PC-9 (cell line): Measurements from ENCODE around the gene KRTAP19-7. TPM values are rescaled to one million over a fixed set of nuclear protein-coding genes. Genes with fewer than 3 reads are reported as not detected.

Experiments
- BruUV-seq: library from RNA; stranded (reverse); fragments of 400-500 nt; replicated peaks from 2 replicates; lab custom pipeline; 2021; lab: Mats Ljungman, UMichigan
- CTCF ChIA-PET: fragments of 300-600 bp; sonication (Branson Sonifier 250); formaldehyde crosslinking; loops from one replicate; lab custom pipeline; 2022; ENCODE audit warnings: antibody characterized with exemption; lab: Charles Lee
- POLR2A ChIA-PET: fragments of 300-600 bp; sonication (Branson Sonifier 250); formaldehyde crosslinking; loops from one replicate; lab custom pipeline; 2022; ENCODE audit warnings: antibody characterized with exemption; ENCODE audit not compliant: unreplicated experiment; lab: Charles Lee
- DNase-seq, 2 experiments: peaks; one replicate each; pipeline versions ENCODE4 v3.0.0 to v3.0.0-alpha.2; 2015 to 2022; ENCODE audit warnings: mixed read lengths in 1 of 2
- H2AFZ ChIP-seq: fragments of 200-600 bp; sonication (generic); 2 replicates; pipeline ENCODE4 v1.8.1; 2017; ENCODE audit warnings: antibody characterized with exemption
- H3F3A ChIP-seq: fragments of 200-600 bp; sonication (generic); 2 replicates; pipeline ENCODE4 v1.8.1; 2017; ENCODE audit warnings: antibody characterized with exemption, mild to moderate bottlenecking, low read depth; ENCODE audit not compliant: insufficient read depth
- H3K27ac ChIP-seq: fragments of 200-600 bp; sonication (generic); 2 replicates; pipeline ENCODE4 v1.6.1; 2016; ENCODE audit warnings: mixed run types
- H3K27me3 ChIP-seq: fragments of 200-600 bp; sonication (generic); 2 replicates; pipeline ENCODE4 v1.6.1; 2016; ENCODE audit warnings: low read depth, mixed run types; ENCODE audit not compliant: insufficient read depth
- H3K36me3 ChIP-seq: fragments of 200-600 bp; sonication (generic); 2 replicates; pipeline ENCODE4 v1.6.1; 2016; ENCODE audit warnings: low read depth, mixed run types
- H3K4me1 ChIP-seq: fragments of 200-600 bp; sonication (generic); replicated peaks from 2 replicates; pipeline ENCODE4 v1.6.1; 2016; ENCODE audit warnings: mixed run types; ENCODE audit not compliant: insufficient read depth
- H3K4me2 ChIP-seq: fragments of 200-600 bp; sonication (generic); 2 replicates; pipeline ENCODE4 v1.6.1; 2017; ENCODE audit warnings: mixed run types
- H3K4me3 ChIP-seq: fragments of 200-600 bp; sonication (generic); 2 replicates; pipeline ENCODE4 v1.6.1; 2016; ENCODE audit warnings: mixed run types
- H3K79me2 ChIP-seq: fragments of 200-600 bp; sonication (generic); 2 replicates; pipeline ENCODE4 v1.6.1; 2017; ENCODE audit warnings: low read depth, mixed run types
- H3K9me2 ChIP-seq: fragments of 200-600 bp; sonication (generic); 2 replicates; pipeline ENCODE4 v1.8.1; 2017; ENCODE audit warnings: mild to moderate bottlenecking; ENCODE audit not compliant: insufficient read depth
- H3K9me3 ChIP-seq: fragments of 200-600 bp; sonication (generic); 2 replicates; pipeline ENCODE4 v1.8.1; 2016; ENCODE audit warnings: low read depth; ENCODE audit not compliant: insufficient read depth
- H4K20me1 ChIP-seq: fragments of 200-600 bp; sonication (generic); 2 replicates; pipeline ENCODE4 v1.8.1; 2017; ENCODE audit not compliant: insufficient read depth
- CTCF ChIP-seq: fragments of 200-600 bp; sonication (generic); conservative IDR thresholded peaks from 2 replicates; pipeline ENCODE4 v1.6.1; 2017; ENCODE audit warnings: mixed run types, antibody characterized with exemption, mild to moderate bottlenecking, moderate library complexity
- EZH2 ChIP-seq: fragments of 200-600 bp; sonication (generic); IDR thresholded peaks from 2 replicates; pipeline ENCODE4 v1.8.0; 2017; ENCODE audit warnings: antibody characterized with exemption, low read depth
- intact Hi-C: fragments of 100-400 bp; cut with micrococcal nuclease; formaldehyde crosslinking; loops from one replicate; pipeline ENCODE4 v1.10.0; 2022; ENCODE audit not compliant: unreplicated experiment
- total RNA-seq: library from RNA; stranded (reverse); gene quantifications from 2 replicates; pipeline ENCODE4 v1.2.3, GENCODE V29; 2021

KRTAP19-7 gene
- total RNA-seq, 1 experiment from 2014 or later = not detected

- Histone ChIP-seq H3K4me1 (no peaks in the 10 kb centered on the region), H3K4me2 (no peak overlapping the region), H3K79me2 (no peaks in the 10 kb centered on the region), H3K9me3 (no peaks in the 10 kb centered on the region), H3K4me3 (no peak overlapping the region), H4K20me1 (no peaks in the 10 kb centered on the region), H3F3A (no peaks in the 10 kb centered on the region), H3K36me3 (no peaks in the 10 kb centered on the region), H2AFZ (no peak overlapping the region), H3K27me3 (no peaks in the 10 kb centered on the region), H3K27ac (no peak overlapping the region), H3K9me2 (no peaks in the 10 kb centered on the region)
- DNase-seq = no peak
- no TSS peak for BruUV-seq
- POLR2A ChIA-PET = no interaction called here
- intact Hi-C loops = no loop called here
- CTCF ChIA-PET = no interaction called here
- no peak for TF ChIP-seq EZH2
- TF ChIP-seq CTCF = no peak
Observed at GRCh38 chr21:30582870-30583269, 21.8 kb upstream of the KRTAP19-7 start.

GRCh38 chr21:30580132-30580531, 19.0 kb upstream of the KRTAP19-7 start:
- H3K27me3 ChIP-seq = no peaks in the 10 kb centered on the region
- H2AFZ ChIP-seq = no peak overlapping the region
- ChIA-PET CTCF (no interaction called here), POLR2A (no interaction called here)
- no peak overlapping the region for H3K4me3 ChIP-seq
- H3F3A ChIP-seq = no peaks in the 10 kb centered on the region
- H3K4me2 ChIP-seq = no peak overlapping the region
- H3K79me2 ChIP-seq = no peaks in the 10 kb centered on the region
- TF ChIP-seq EZH2 (no peak), CTCF (no peak)
- H3K36me3 ChIP-seq = no peaks in the 10 kb centered on the region
- no TSS peak for BruUV-seq
- H3K27ac ChIP-seq = no peak overlapping the region
- H3K9me3 ChIP-seq = no peaks in the 10 kb centered on the region
- H3K4me1 ChIP-seq = no peaks in the 10 kb centered on the region
- intact Hi-C loops = no loop called here
- DNase-seq = no peak
- no peaks in the 10 kb centered on the region for H4K20me1 ChIP-seq
- no peaks in the 10 kb centered on the region for H3K9me2 ChIP-seq

- POLR2A ChIA-PET = no interaction called here
- no peaks in the 10 kb centered on the region for H3K79me2 ChIP-seq
- H3K4me1 ChIP-seq = no peaks in the 10 kb centered on the region
- DNase-seq = no peak
- CTCF ChIA-PET = no interaction called here
- intact Hi-C loops = no loop called here
- no peak for TF ChIP-seq CTCF
- H3K4me2 ChIP-seq = no peak overlapping the region
- no peaks in the 10 kb centered on the region for H3K27me3 ChIP-seq
- no TSS peak for BruUV-seq
- H3K4me3 ChIP-seq = no peak overlapping the region
- H3K9me3 ChIP-seq = no peaks in the 10 kb centered on the region
- no peaks in the 10 kb centered on the region for H3K36me3 ChIP-seq
- H4K20me1 ChIP-seq = no peaks in the 10 kb centered on the region
- H3F3A ChIP-seq = no peaks in the 10 kb centered on the region
- no peak overlapping the region for H2AFZ ChIP-seq
- no peak overlapping the region for H3K27ac ChIP-seq
- H3K9me2 ChIP-seq = no peaks in the 10 kb centered on the region
Observed at GRCh38 chr21:30579346-30579745, 18.2 kb upstream of the KRTAP19-7 start.
